Ovary (tissue), 9 donors: ENCODE measurements around the gene BPHL. TPM values are rescaled to one million over a fixed set of nuclear protein-coding genes. Genes with fewer than 3 reads are reported as not detected.
"Not testable (repeated sequence)": the region's sequence is repeated elsewhere in the genome, so short reads cannot be mapped to it uniquely, and the experiment has no call there.

Experiments used
- DNase-seq, 5 donors: peaks; one replicate each; pipeline ENCODE4 v3.0.0-alpha.2; 2019 to 2020
- H3K27ac ChIP-seq, 2 donors: fragments of 200-600 bp; one replicate each; pipeline versions ENCODE4 v1.5.1 to v1.8.0; 2019 to 2022
- H3K27me3 ChIP-seq: fragments of 200-600 bp; one replicate; pipeline ENCODE4 v1.8.0; 2022
- H3K36me3 ChIP-seq: fragments of 200-600 bp; sonication (generic); one replicate; pipeline ENCODE4 v1.5.1; 2019
- H3K4me1 ChIP-seq: one replicate; pipeline ENCODE4 v1.8.1; 2013; ENCODE audit warnings: mild to moderate bottlenecking, moderate library complexity; ENCODE audit not compliant: insufficient read depth
- H3K4me3 ChIP-seq: fragments of 200-600 bp; sonication (generic); one replicate; pipeline ENCODE4 v1.5.1; 2017
- H3K9me3 ChIP-seq, 2 donors: fragments of 200-600 bp in 1 of 2; sonication (generic) in 1 of 2; one replicate each; pipeline versions ENCODE4 v1.5.1 to v1.8.1; 2013 to 2019; ENCODE audit warnings: mild to moderate bottlenecking in 1 of 2, moderate library complexity in 1 of 2
- EP300 ChIP-seq: sonication (generic); formaldehyde crosslinking; IDR thresholded peaks from one replicate; pipeline ENCODE4 v1.6.1; 2017; ENCODE audit warnings: antibody characterized with exemption
- POLR2A ChIP-seq: fragments of 450-650 bp; IDR thresholded peaks from one replicate; pipeline ENCODE4 v1.6.1; 2017; ENCODE audit warnings: antibody characterized with exemption, mild to moderate bottlenecking, moderate library complexity
- WGBS, 3 donors: extraction: QIAGEN DNeasy Blood & Tissue Kit in 1 of 3; methylation state at CpG; one replicate each; pipeline versions ENCODE4 v1.1.5 to v1.1.7; 2013 to 2017; 5-methylcytosine and 5-hydroxymethylcytosine counted together
- intact Hi-C, 4 donors: fragments of 100-400 bp; cut with DNase I; formaldehyde crosslinking; loops; one replicate each; pipeline versions ENCODE4 v1.11.0 to v1.15.1; 2022 to 2023
- polyA plus RNA-seq, 2 donors: library from polyadenylated mRNA; stranded (reverse); fragments of 200-250 nt in 1 of 2; fragments of 350-450 nt in 1 of 2; fragmentation: Illumina TruSeq in 1 of 2; extraction: RNeasy Lipid Tissue Mini Kit (QIAGEN cat#74804) in 1 of 2; gene quantifications; one replicate each; pipeline ENCODE4 v1.2.3, GENCODE V29; 2013 to 2014
- total RNA-seq, 7 donors: library from RNA; depleted of rRNA in 2 of 7; stranded (reverse); fragments of >200 nt in 2 of 7; fragmentation: NEBNext Ultra II Directional in 3 of 7; extraction: Animal tissue kit (Norgen Biotek cat#: 25700) in 3 of 7; gene quantifications; one replicate each; pipeline versions ENCODE4 v1.1.0 to v1.2.4, GENCODE V29; 2016 to 2023
- TF ChIP-seq, protein P1 (sequence below), 3 donors: fragments of 450-650 bp in 2 of 3; fragments of 200-600 bp in 1 of 3; IDR thresholded peaks; one replicate each; pipeline versions ENCODE4 v1.5.1 to v1.8.0; 2016 to 2022; ENCODE audit warnings: antibody characterized with exemption in 3 of 3, mild to moderate bottlenecking in 1 of 3
- donor health status: DM: no; HTN: no; CAD: no; lungs with moderate emphysema.
- donor health status: DM: no; HTN: no; CAD: no.
- donor health status: Bipolar disorder and iron deficiency.
- donor health status: DM: yes; HTN: yes; CAD: no.
- donor health status: DM: no; HTN: no; CAD: no.
- donor health status: DM: yes; HTN: yes; CAD: no.

Gene BPHL
- total and polyA plus RNA-seq, 9 donors: 6.1 to 23.7 (median 13.9) TPM

GRCh38 chr6:3136292-3137011, 17.9 kb downstream of the BPHL start:
- intact Hi-C loops: no loop called here
- H3K27me3 ChIP-seq: no peaks in the 10 kb centered on the region
- 81 to 90% (median 89%) methylated on average over 8 of the region's 8 CpGs for WGBS, 3 donors
- no peaks in the 10 kb centered on the region for H3K4me1 ChIP-seq
- H3K36me3 ChIP-seq: no peaks in the 10 kb centered on the region
- TF ChIP-seq POLR2A (no peak), EP300 (no peak)
- TF ChIP-seq, protein P1, sequence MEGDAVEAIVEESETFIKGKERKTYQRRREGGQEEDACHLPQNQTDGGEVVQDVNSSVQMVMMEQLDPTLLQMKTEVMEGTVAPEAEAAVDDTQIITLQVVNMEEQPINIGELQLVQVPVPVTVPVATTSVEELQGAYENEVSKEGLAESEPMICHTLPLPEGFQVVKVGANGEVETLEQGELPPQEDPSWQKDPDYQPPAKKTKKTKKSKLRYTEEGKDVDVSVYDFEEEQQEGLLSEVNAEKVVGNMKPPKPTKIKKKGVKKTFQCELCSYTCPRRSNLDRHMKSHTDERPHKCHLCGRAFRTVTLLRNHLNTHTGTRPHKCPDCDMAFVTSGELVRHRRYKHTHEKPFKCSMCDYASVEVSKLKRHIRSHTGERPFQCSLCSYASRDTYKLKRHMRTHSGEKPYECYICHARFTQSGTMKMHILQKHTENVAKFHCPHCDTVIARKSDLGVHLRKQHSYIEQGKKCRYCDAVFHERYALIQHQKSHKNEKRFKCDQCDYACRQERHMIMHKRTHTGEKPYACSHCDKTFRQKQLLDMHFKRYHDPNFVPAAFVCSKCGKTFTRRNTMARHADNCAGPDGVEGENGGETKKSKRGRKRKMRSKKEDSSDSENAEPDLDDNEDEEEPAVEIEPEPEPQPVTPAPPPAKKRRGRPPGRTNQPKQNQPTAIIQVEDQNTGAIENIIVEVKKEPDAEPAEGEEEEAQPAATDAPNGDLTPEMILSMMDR (IDR thresholded peaks at IDR 0.05): no peak
- no peak overlapping the region for H3K4me3 ChIP-seq
- no peak overlapping the region for H3K27ac ChIP-seq
- DNase-seq: no peak
- H3K9me3 ChIP-seq: no peaks in the 10 kb centered on the region

- H3K4me1 ChIP-seq: no peaks in the 10 kb centered on the region
- no peaks in the 10 kb centered on the region for H3K36me3 ChIP-seq
- intact Hi-C loops: no loop called here
- H3K9me3 ChIP-seq: no peaks in the 10 kb centered on the region
- H3K27me3 ChIP-seq: no peaks in the 10 kb centered on the region
- H3K4me3 ChIP-seq: no peak overlapping the region
- no peak overlapping the region for H3K27ac ChIP-seq
- 94 to 95% (median 95%) methylated on average over 12 of the region's 12 CpGs for WGBS, 3 donors
- no peak for TF ChIP-seq POLR2A
- TF ChIP-seq, protein P1 (IDR thresholded peaks at IDR 0.05): no peak
- no peak for TF ChIP-seq EP300
- no peak for DNase-seq
These were observed 18.7 kb downstream of the BPHL start for GRCh38 chr6:3137057-3137777.

- DNase-seq, H3K27ac ChIP-seq, H3K27me3 ChIP-seq, H3K36me3 ChIP-seq, intact Hi-C loops, H3K4me3 ChIP-seq, H3K4me1 ChIP-seq, H3K9me3 ChIP-seq: not testable (repeated sequence)
- 85 to 92% (median 91%) methylated on average over 6 of the region's 6 CpGs for WGBS, 3 donors
These were observed 19.4 kb downstream of the BPHL start for GRCh38 chr6:3137873-3138272.

- H3K27me3 ChIP-seq: no peaks in the 10 kb centered on the region
- intact Hi-C loops: no loop called here
- DNase-seq: no peak
- no peaks in the 10 kb centered on the region for H3K4me1 ChIP-seq
- H3K36me3 ChIP-seq: no peaks in the 10 kb centered on the region
- no peaks in the 10 kb centered on the region for H3K9me3 ChIP-seq
- 51 to 71% (median 60%) methylated on average over 1 of the region's 1 CpG for WGBS, 3 donors
- H3K27ac ChIP-seq: no peak overlapping the region
- H3K4me3 ChIP-seq: no peak overlapping the region
- no peak for TF ChIP-seq POLR2A
- TF ChIP-seq, protein P1 (IDR thresholded peaks at IDR 0.05): no peak
- no peak for TF ChIP-seq EP300
These were observed 19.8 kb downstream of the BPHL start for GRCh38 chr6:3138341-3138740.
